ENCODE data around the gene LSS.
"Not testable (repeated sequence)": the region's sequence is repeated elsewhere in the genome, so short reads cannot be mapped to it uniquely, and the experiment has no call there.

Gene LSS

GRCh38 chr21:46171585-46171984, 57.0 kb downstream of the LSS start:
- no peak overlapping the region for H3K4me3 ChIP-seq (ENCODE audit: low read depth, low read length)
- TF ChIP-seq MYC (IDR thresholded peaks at IDR 0.05; ENCODE audit: low read depth, low read length) (no peak), POLR2A (IDR thresholded peaks at IDR 0.05; ENCODE audit: extremely low read depth, insufficient read length) (no peak), CTCF (IDR thresholded peaks at IDR 0.05; ENCODE audit: low read depth, low read length) (no peak), MAX (IDR thresholded peaks at IDR 0.05; ENCODE audit: low read depth, low read length) (no peak)
- DNase-seq (ENCODE audit: low read depth), result no peak

- not testable (repeated sequence) for H3K4me3 ChIP-seq (ENCODE audit: low read depth, low read length); DNase-seq (ENCODE audit: low read depth)
Observed at GRCh38 chr21:46170436-46171193, 58.0 kb downstream of the LSS start.

GRCh38 chr21:46168659-46169386, 59.8 kb downstream of the LSS start:
- no peak for DNase-seq (ENCODE audit: low read depth)
- TF ChIP-seq CTCF (IDR thresholded peaks at IDR 0.05; ENCODE audit: low read depth, low read length) (no peak), POLR2A (IDR thresholded peaks at IDR 0.05; ENCODE audit: extremely low read depth, insufficient read length) (no peak), MYC (IDR thresholded peaks at IDR 0.05; ENCODE audit: low read depth, low read length) (no peak), MAX (IDR thresholded peaks at IDR 0.05; ENCODE audit: low read depth, low read length) (no peak)
- H3K4me3 ChIP-seq (ENCODE audit: low read depth, low read length), result no peak overlapping the region

DNA sequence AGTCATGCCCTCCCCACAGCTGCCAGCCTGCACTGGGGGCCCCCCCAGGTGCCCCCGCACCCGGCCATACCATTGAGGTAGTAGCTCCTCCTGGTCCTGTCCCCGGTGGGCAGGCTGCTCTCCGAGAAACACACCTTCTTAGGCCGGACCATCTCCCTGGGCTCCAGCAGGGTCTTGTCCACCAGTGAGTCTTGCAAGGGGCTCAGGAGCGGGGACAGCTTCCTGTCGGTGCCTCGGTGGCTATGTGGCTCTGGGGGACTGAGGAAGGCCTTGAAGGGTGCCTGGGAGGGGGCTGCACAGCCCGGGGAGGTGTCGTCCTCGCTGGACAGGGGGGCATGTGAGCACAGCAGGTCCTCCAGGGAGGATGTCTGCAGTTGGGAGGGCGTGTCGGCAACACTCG, 60.3 kb downstream of the LSS start:
- DNase-seq (ENCODE audit: low read depth), result no peak
- no peak overlapping the region for H3K4me3 ChIP-seq (ENCODE audit: low read depth, low read length)
- no peak for TF ChIP-seq MAX (IDR thresholded peaks at IDR 0.05; ENCODE audit: low read depth, low read length)
- TF ChIP-seq POLR2A (IDR thresholded peaks at IDR 0.05; ENCODE audit: extremely low read depth, insufficient read length), result no peak
- TF ChIP-seq MYC (IDR thresholded peaks at IDR 0.05; ENCODE audit: low read depth, low read length), result no peak
- no peak for TF ChIP-seq CTCF (IDR thresholded peaks at IDR 0.05; ENCODE audit: low read depth, low read length)

GRCh38 chr21:46165098-46165497, 63.5 kb downstream of the LSS start:
- no peak overlapping the region for H3K4me3 ChIP-seq (ENCODE audit: low read depth, low read length)
- TF ChIP-seq POLR2A (IDR thresholded peaks at IDR 0.05; ENCODE audit: extremely low read depth, insufficient read length), result no peak
- TF ChIP-seq MYC (IDR thresholded peaks at IDR 0.05; ENCODE audit: low read depth, low read length), result no peak
- TF ChIP-seq MAX (IDR thresholded peaks at IDR 0.05; ENCODE audit: low read depth, low read length), result no peak
- no peak for DNase-seq (ENCODE audit: low read depth)

- no peak for TF ChIP-seq MAX (IDR thresholded peaks at IDR 0.05; ENCODE audit: low read depth, low read length)
- no peak for TF ChIP-seq MYC (IDR thresholded peaks at IDR 0.05; ENCODE audit: low read depth, low read length)
- TF ChIP-seq CTCF (IDR thresholded peaks at IDR 0.05; ENCODE audit: low read depth, low read length), result no peak
- TF ChIP-seq POLR2A (IDR thresholded peaks at IDR 0.05; ENCODE audit: extremely low read depth, insufficient read length), result no peak
- no peak for DNase-seq (ENCODE audit: low read depth)
- H3K4me3 ChIP-seq (ENCODE audit: low read depth, low read length), result no peak overlapping the region
Observed at GRCh38 chr21:46163380-46163779, 65.2 kb downstream of the LSS start.

All from NB4 (cell line).